AG09309 (cell line): ENCODE measurements around the gene DPYD.
A peak's percentile ranks its signal among the peaks of the same experiment; 100 is the strongest.

ENCODE experiments used
- DNase-seq: peaks from one replicate; pipeline ENCODE4 v3.0.0-alpha.2; 2010; ENCODE audit warnings: low read depth
- H3K4me3 ChIP-seq: 2 replicates; pipeline ENCODE4 v1.5.1; 2011; ENCODE audit warnings: mild to moderate bottlenecking, low read depth, low read length, moderate library complexity; ENCODE audit not compliant: control insufficient read depth
- TF ChIP-seq, protein P1 (sequence below): IDR thresholded peaks from 2 replicates; pipeline ENCODE4 v1.5.1; 2011; ENCODE audit warnings: mild to moderate bottlenecking, low read depth, low read length, inconsistent platforms; ENCODE audit not compliant: insufficient read depth, control insufficient read depth; ENCODE audit errors: missing control alignments

Gene DPYD

DNA sequence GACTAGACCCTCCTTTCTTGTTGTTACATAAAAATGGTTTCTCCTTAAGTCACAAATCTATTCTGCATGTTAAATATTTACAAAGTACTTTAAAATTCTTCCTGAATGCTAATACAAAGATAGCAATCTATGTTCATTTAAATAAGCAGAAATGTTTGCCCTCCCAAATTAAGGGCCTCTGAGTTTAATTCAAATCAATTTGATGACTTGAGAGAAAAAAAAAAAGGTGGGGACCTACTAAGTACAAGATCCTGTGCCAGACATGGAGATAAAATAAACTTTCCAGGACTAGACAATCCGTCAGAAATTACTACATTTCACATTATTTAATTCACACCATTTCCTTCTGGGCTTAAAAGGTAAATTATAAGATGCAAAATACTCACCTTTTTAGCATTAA, 548.3 kb downstream of the DPYD start:
- no peak for DNase-seq
- TF ChIP-seq, protein P1, sequence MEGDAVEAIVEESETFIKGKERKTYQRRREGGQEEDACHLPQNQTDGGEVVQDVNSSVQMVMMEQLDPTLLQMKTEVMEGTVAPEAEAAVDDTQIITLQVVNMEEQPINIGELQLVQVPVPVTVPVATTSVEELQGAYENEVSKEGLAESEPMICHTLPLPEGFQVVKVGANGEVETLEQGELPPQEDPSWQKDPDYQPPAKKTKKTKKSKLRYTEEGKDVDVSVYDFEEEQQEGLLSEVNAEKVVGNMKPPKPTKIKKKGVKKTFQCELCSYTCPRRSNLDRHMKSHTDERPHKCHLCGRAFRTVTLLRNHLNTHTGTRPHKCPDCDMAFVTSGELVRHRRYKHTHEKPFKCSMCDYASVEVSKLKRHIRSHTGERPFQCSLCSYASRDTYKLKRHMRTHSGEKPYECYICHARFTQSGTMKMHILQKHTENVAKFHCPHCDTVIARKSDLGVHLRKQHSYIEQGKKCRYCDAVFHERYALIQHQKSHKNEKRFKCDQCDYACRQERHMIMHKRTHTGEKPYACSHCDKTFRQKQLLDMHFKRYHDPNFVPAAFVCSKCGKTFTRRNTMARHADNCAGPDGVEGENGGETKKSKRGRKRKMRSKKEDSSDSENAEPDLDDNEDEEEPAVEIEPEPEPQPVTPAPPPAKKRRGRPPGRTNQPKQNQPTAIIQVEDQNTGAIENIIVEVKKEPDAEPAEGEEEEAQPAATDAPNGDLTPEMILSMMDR: no peak
- H3K4me3 ChIP-seq: no peak overlapping the region

DNA sequence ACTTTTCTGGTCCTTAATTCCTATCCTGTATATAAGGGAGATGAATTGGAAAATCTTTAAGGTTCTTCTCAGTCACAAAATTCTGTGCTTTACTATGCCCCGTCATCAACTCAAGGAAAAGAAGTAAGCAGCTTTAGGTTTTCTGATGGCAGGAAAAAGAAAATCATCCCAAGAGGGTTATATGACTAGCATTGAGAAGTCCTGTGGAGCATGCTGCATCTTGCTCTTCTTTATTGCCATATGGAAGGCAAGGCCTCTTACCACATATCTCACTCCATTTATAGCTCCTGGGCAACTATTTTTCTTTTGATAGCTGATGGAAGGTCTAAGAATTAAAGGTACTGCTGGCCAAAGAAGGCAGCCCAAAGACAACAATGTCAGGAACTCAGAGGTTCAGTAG, 552.5 kb downstream of the DPYD start:
- no peak overlapping the region for H3K4me3 ChIP-seq
- TF ChIP-seq, protein P1: no peak
- no peak for DNase-seq

DNA sequence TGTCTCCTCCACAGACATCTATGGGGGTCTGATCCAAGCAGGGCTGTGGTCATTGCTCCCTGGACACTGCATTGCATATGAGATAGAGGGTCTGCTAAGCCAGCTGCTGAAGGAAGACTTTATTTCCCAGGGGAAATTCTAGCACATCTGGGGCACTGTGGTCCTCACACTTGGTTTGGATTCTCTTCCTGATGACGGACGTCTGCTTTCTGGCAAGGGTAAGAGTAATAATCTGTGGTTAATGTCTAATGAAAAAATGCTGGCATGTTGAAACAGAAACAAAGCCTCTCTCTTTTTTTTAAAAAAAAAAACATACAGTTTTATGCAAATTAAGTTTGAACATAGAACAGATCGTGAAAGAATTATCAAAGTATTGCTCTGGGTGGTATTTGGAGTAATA, 553.9 kb downstream of the DPYD start:
- TF ChIP-seq, protein P1: no peak
- no peak overlapping the region for H3K4me3 ChIP-seq
- no peak for DNase-seq

DNA sequence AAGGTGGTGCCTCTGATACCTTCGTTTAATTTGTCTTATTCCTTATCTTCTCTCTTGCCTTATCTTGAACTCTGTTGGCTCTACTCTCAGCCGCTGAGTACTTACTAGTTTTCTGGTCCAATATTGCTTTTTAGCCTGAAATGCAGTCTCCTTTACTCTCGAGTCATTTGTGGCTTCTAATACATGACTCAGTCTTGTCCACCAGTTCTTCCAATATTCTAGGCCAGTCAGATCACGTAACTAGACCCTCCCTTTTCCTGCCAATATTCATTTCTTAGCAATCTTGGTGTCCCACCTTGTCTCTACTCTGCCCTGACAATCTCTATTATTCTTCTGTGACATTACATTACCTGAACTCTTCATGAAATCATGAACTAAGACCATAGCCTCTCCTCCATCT, 555.8 kb downstream of the DPYD start:
- H3K4me3 ChIP-seq: no peak overlapping the region
- no peak for DNase-seq
- TF ChIP-seq, protein P1: no peak

DNA sequence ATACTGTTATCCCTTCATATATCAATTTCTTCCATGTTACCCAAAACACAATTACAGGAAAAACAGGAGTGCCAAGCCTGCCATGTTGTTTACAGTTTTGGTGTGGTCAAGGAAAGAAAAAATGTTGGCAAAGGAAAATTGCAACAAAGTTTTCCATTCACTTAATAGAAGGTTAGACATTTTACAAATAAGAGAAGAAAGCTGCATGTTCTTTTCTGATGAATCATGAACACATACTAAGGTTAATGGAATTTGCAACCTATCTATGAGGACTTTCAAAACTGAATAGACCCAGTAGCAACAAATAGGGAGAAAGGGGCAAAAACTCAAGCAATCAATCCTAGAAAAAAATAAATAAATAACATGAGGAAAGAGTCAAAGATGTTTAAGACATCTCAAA, 556.7 kb downstream of the DPYD start:
- DNase-seq: peak; percentile 14
- TF ChIP-seq, protein P1: no peak
- H3K4me3 ChIP-seq: no peak overlapping the region

DNA sequence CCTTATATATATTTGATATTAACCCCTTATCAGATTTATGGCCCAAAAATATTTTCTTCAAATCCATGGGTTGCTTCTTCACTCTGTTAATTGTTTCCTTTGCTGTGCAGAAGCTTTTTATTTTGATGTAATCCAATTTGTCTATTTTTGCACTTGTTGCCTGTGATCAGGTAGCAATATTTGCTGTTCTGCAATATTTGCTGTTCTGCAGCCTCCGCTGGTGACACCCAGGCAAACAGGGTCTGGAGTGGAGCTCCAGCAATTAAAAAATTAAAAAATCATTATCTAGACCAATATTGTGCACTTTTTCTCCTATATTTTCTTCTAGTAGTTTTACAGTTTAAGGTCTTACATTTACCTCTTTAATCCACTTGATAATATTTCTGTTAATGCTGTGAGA, 564.5 kb downstream of the DPYD start:
- no peak overlapping the region for H3K4me3 ChIP-seq
- TF ChIP-seq, protein P1: no peak
- no peak for DNase-seq

DNA sequence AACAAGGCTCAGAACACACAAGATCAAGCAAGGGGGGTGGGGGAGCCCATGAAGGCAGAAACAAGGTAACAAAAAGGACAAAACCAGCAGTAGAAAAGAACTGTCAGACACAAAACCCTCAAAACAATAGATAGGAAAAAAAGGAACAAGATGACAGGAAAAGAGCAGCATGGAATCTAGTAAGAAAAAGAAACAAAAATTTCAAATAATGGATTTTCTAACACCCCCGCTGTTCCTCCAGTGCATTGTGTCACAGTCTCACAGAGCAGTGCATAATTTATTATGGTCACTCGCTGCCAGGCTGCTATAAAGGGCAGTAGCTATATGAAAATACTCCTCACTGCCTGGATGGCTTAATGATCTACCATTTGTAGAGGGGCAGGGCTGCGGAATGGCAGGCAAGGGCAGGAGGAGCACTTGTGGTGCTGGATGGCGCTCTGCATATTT, 567.9 kb downstream of the DPYD start:
- no peak for DNase-seq
- TF ChIP-seq, protein P1: no peak

More for the DNA sequence above, 567.9 kb downstream of the DPYD start:
- H3K4me3 ChIP-seq: no peak overlapping the region
